SK-MEL-5 (cell line): ENCODE data around the gene KCNG2. TPM values are rescaled to one million over a fixed set of nuclear protein-coding genes. Genes with fewer than 3 reads are reported as not detected.

Source experiments
- DNase-seq: peaks from one replicate; pipeline ENCODE4 v3.0.0-alpha.2; 2016; ENCODE audit warnings: low read depth, low spot score
- in situ Hi-C: cut with HindIII; loops from 2 replicates; pipeline ENCODE4 v1.10.0; 2016; ENCODE audit warnings: low sequenced_read_pairs, high pct_unique_total_duplicates, low pct_unique_long_range_greater_than_20kb
- total RNA-seq: library from RNA; depleted of rRNA; stranded (reverse); fragments of >200 nt; shearing (Covaris generic); gene quantifications from 2 replicates; pipeline ENCODE4 v1.2.3, GENCODE V29; 2014

The KCNG2 gene
- total RNA-seq, 1 experiment from 2014 or later, result not detected

GRCh38 chr18:79883461-79884293, 85.9 kb downstream of the KCNG2 start:
- in situ Hi-C loops, result no loop called here
- no peak for DNase-seq

- DNase-seq, result no peak
- in situ Hi-C loops, result no loop called here
Observed at GRCh38 chr18:79884294-79884962, 86.7 kb downstream of the KCNG2 start.

- in situ Hi-C loops, result no loop called here
- no peak for DNase-seq
Observed at GRCh38 chr18:79884963-79885728, 87.4 kb downstream of the KCNG2 start.

- in situ Hi-C loops, result no loop called here
- DNase-seq, result no peak
Observed at GRCh38 chr18:79887181-79888000, 89.7 kb downstream of the KCNG2 start.

DNA sequence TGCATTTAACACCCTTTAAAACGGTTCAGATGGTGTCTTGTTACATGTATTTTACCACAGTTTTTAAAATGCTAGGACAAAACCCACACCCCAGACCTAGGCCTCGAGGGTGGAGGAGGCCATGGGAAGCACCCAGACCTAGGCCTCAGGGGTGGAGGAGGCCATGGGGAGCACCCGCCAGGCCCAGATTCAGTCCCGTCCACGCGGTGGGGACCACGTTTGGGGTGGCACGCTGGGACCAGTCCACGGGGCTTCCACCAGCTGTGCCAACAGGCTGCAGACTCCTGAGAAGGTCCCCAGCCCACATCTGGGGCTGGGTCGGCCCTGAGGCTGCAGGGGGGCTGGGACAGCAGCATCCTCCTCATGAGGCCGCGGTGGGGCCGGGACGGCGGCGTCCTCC, 90.3 kb downstream of the KCNG2 start:
- no peak for DNase-seq
- in situ Hi-C loops, result no loop called here

DNA sequence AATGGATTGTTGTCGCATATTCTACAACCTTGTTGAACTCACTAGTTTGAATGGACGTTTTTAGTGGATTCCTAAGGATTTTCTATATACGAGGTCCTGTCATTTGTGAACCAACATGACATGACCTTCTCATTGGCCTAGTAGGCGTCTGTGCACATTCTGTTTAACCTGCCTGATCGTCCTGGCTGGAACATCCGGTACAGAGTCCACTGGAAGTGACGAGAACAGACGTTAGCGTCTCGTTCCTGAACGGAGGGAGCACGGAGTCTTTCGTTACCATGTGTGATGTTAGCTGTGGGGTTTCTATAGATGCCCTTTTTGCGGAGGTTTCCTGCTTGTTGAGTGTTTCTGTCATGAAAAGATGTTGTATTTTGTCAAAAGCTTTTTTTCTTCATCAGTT, 91.8 kb downstream of the KCNG2 start:
- in situ Hi-C loops, result no loop called here
- DNase-seq, result no peak

GRCh38 chr18:79890674-79891073, 92.9 kb downstream of the KCNG2 start:
- DNase-seq, result no peak
- in situ Hi-C loops, result no loop called here

DNA sequence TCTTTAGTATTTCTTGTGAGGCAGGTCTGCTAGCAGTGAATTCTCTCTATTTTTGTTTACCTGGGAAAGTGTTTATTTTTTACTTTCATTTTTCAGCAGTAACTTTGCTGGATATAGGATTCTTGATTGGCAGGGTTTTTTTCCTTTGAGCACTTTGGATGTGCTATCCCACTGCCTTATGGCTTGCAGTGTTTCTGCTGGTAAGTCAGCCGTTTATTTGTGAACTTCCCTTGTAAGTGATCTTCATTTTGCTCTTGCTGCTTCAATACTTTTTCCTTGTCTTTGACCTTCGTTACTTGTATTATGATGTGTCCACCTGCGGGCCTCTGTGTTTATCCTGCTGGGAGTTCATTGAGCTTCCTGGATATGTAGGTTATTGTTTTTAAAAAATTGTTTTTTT, 99.0 kb downstream of the KCNG2 start:
- in situ Hi-C loops, result no loop called here
- no peak for DNase-seq

- no peak for DNase-seq
- in situ Hi-C loops, result no loop called here
Observed at GRCh38 chr18:79897940-79898625, 100.3 kb downstream of the KCNG2 start.

- no peak for DNase-seq
- in situ Hi-C loops, result no loop called here
Observed at GRCh38 chr18:79898952-79899608, 101.3 kb downstream of the KCNG2 start.

DNA sequence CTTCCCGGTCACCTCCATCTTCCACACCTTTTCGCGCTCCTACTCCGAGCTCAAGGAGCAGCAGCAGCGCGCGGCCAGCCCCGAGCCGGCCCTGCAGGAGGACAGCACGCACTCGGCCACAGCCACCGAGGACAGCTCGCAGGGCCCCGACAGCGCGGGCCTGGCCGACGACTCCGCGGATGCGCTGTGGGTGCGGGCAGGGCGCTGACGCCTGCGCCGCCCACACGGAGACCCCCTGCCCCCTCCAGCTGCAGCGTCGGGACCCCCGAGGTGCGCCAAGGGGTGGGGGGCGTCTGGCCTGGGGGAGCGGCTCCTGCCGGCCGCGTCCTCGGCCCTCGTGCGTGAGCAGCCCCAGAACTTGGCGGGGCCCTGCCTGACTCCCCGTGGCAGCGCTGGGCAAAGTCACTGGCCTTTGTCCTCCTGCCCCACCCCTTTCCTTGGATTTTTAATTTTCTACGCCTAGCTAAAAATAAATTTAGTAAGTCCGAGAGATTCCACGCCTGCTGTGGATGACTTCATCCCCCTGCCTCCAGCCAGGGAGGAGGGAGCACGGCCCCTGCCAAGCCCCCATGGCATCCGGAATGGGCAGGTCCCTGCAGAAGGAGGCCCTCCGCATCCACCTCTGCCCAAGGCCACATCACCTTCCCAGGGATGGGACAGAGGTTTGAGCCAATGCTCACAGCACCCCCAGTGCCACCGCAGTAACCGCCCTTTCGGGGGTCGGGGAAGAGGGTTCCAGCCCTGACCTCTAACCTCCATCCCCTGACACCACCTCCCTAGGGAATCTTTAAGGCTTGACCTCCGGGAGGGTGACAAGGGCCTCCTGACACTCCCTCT, 102.1 kb downstream of the KCNG2 start:
- no peak for DNase-seq
- in situ Hi-C loops, result no loop called here

- in situ Hi-C loops, result no loop called here
Observed at GRCh38 chr18:79900610-79901570, 103.2 kb downstream of the KCNG2 start.

DNA sequence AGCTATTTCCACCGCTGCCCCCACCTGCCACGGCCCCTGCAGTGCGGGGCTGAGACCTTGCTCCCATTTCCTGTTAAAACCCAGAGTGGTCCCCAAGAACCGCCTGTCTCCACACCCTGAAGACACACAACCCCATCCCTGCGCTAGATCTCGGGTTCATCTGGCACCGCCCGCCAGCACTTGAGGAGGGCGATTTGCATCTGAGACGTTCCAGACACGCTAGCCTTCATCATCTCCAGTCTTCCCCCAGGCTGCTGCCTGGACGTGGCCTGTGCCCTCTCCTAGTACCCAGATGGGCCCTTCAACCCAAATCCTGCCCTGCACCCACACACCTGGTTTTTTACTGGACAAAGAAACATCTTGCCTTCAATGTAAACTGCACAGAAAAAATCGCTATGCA, 103.9 kb downstream of the KCNG2 start:
- DNase-seq, result no peak
- in situ Hi-C loops, result no loop called here

More at GRCh38 chr18:79900610-79901570, 103.2 kb downstream of the KCNG2 start:
- no peak for DNase-seq

DNA sequence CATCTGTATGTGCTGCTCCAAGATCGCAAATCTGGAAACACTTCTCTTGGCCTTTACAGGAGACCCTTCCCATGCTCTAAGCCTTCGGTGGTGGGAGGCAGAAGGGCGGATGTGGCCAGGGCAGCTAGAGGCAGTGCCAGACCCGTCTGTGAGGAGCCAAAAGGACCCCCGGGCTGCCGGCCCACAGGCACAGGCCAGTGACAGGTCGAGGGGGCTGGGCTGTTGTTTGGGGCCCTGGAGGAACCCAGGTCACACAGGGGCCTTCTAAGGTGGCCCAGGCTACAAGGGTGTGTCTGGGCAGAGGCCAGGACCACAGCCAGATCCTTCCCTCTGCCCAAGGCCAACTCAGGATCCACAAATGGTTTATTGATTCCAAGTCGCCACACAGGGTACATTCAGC, 104.3 kb downstream of the KCNG2 start:
- in situ Hi-C loops, result no loop called here

DNA sequence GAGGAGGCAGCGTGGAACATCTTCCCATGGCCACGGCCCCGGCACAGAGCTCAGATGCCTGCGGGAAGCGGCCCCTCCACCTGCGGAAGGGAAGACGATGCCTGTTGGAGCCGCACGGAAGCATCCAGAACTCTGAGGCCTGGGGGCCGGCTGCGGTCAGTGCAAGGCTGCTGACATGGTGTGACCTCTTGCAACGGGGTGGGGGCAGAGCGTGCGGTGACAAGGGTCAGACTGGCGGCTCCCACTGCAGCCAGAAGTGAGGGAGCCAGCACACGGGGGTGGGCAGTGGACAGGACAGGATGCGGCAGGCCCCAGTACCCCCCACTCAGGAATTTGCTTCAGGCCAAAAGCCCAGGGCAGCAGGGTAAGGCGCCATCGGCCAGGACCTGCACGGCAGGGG, 104.9 kb downstream of the KCNG2 start:
- DNase-seq, result no peak
- in situ Hi-C loops, result no loop called here

More for the DNA sequence above, 104.3 kb downstream of the KCNG2 start:
- no peak for DNase-seq
